Activated naive CD4-positive, alpha-beta T cell treated with anti-CD3 and anti-CD28 coated beads for 36 hours (primary cell): ENCODE results near the gene CPT1B. TPM values are rescaled to one million over a fixed set of nuclear protein-coding genes. Genes with fewer than 3 reads are reported as not detected.

Source experiments
- CTCF ChIA-PET: fragments of 350-600 bp; sonication (Branson Sonifier 250); formaldehyde crosslinking; loops from one replicate; lab custom pipeline; 2021; ENCODE audit warnings: antibody characterized with exemption; lab: Charles Lee
- DNase-seq: peaks from one replicate; pipeline ENCODE4 v3.0.0-alpha.2; 2020
- H3K27ac Mint-ChIP-seq: one replicate; pipeline ENCODE4 v1.8.0; 2021; ENCODE audit warnings: mild to moderate bottlenecking, mixed read lengths
- H3K27me3 Mint-ChIP-seq: one replicate; pipeline ENCODE4 v1.8.0; 2021; ENCODE audit warnings: low read depth, mixed read lengths
- H3K36me3 Mint-ChIP-seq: one replicate; pipeline ENCODE4 v1.8.0; 2021; ENCODE audit warnings: low read depth, mixed read lengths
- H3K4me1 Mint-ChIP-seq: one replicate; pipeline ENCODE4 v1.8.0; 2021; ENCODE audit warnings: low read depth, mixed read lengths
- H3K4me3 Mint-ChIP-seq: one replicate; pipeline ENCODE4 v1.8.0; 2021; ENCODE audit warnings: mild to moderate bottlenecking, moderate library complexity, mixed read lengths
- H3K9me3 Mint-ChIP-seq: one replicate; pipeline ENCODE4 v1.8.0; 2021; ENCODE audit warnings: mixed read lengths
- intact Hi-C: fragments of 100-400 bp; cut with micrococcal nuclease; formaldehyde crosslinking; loops from one replicate; pipeline ENCODE4 v1.15.1; 2023
- total RNA-seq, 2 experiments: library from RNA; stranded (reverse); gene quantifications; one replicate each; pipeline ENCODE4 v1.2.3, GENCODE V29; 2021

CPT1B gene
- total RNA-seq, 2 experiments from 2014 or later, result 37.3 to 43.7 TPM

- CTCF ChIA-PET, result interaction anchor here (1.0 kb wide), 1 partner anchor 74 kb away, joined by 4 read pairs; the partner anchor contains the start of gene SCO2
- Mint-ChIP-seq H3K4me3 (peak overlapping the region; percentile 40), H3K36me3 (no peaks in the 10 kb centered on the region), H3K4me1 (peaks cover 7% of the 10 kb centered on the region), H3K27ac (no peak overlapping the region), H3K27me3 (peaks cover 27% of the 10 kb centered on the region), H3K9me3 (no peaks in the 10 kb centered on the region)
- DNase-seq, result peak; percentile 73
- intact Hi-C loops, result no loop called here
These were observed 21.7 kb upstream of the CPT1B start for GRCh38 chr22:50599816-50600455.

GRCh38 chr22:50597097-50597496 lies 18.9 kb upstream of the CPT1B start:
- H3K27ac Mint-ChIP-seq, result no peak overlapping the region
- no peak for DNase-seq
- no peaks in the 10 kb centered on the region for H3K9me3 Mint-ChIP-seq
- CTCF ChIA-PET, result no interaction called here
- intact Hi-C loops, result no loop called here
- H3K36me3 Mint-ChIP-seq, result peaks cover 2% of the 10 kb centered on the region
- H3K4me3 Mint-ChIP-seq, result no peak overlapping the region
- peaks cover 7% of the 10 kb centered on the region for H3K4me1 Mint-ChIP-seq
- H3K27me3 Mint-ChIP-seq, result peaks cover 12% of the 10 kb centered on the region

GRCh38 chr22:50595189-50595588 lies 17.0 kb upstream of the CPT1B start:
- DNase-seq, result no peak
- H3K9me3 Mint-ChIP-seq, result no peaks in the 10 kb centered on the region
- peaks cover 3% of the 10 kb centered on the region for H3K36me3 Mint-ChIP-seq
- H3K4me3 Mint-ChIP-seq, result no peak overlapping the region
- CTCF ChIA-PET, result no interaction called here
- intact Hi-C loops, result no loop called here
- peaks cover 4% of the 10 kb centered on the region for H3K4me1 Mint-ChIP-seq
- no peak overlapping the region for H3K27ac Mint-ChIP-seq
- peaks cover 5% of the 10 kb centered on the region for H3K27me3 Mint-ChIP-seq

GRCh38 chr22:50587407-50587806 lies 9.2 kb upstream of the CPT1B start:
- intact Hi-C loops, result no loop called here
- CTCF ChIA-PET, result interaction anchor here (0.8 kb wide), 1 partner anchor 12 kb away, joined by 4 read pairs; no protein-coding TSS in a partner anchor
- Mint-ChIP-seq H3K27me3 (no peaks in the 10 kb centered on the region), H3K4me3 (no peak overlapping the region), H3K36me3 (peaks cover 4% of the 10 kb centered on the region), H3K9me3 (no peaks in the 10 kb centered on the region), H3K4me1 (peaks cover 7% of the 10 kb centered on the region), H3K27ac (no peak overlapping the region)
- no peak for DNase-seq

GRCh38 chr22:50586416-50586815 lies 8.2 kb upstream of the CPT1B start:
- intact Hi-C loops, result no loop called here
- no peak overlapping the region for H3K4me3 Mint-ChIP-seq
- H3K9me3 Mint-ChIP-seq, result no peaks in the 10 kb centered on the region
- peaks cover 2% of the 10 kb centered on the region for H3K36me3 Mint-ChIP-seq
- H3K27ac Mint-ChIP-seq, result no peak overlapping the region
- peaks cover 13% of the 10 kb centered on the region for H3K4me1 Mint-ChIP-seq
- CTCF ChIA-PET, result interaction anchor here (0.7 to 0.8 kb wide), 2 partner anchors 11 to 34 kb away, joined by 4 read pairs; no protein-coding TSS in a partner anchor
- no peak for DNase-seq
- no peaks in the 10 kb centered on the region for H3K27me3 Mint-ChIP-seq

- Mint-ChIP-seq H3K9me3 (no peaks in the 10 kb centered on the region), H3K4me3 (no peak overlapping the region), H3K4me1 (peaks cover 18% of the 10 kb centered on the region), H3K36me3 (peaks cover 8% of the 10 kb centered on the region), H3K27ac (no peak overlapping the region), H3K27me3 (no peaks in the 10 kb centered on the region)
- intact Hi-C loops, result no loop called here
- DNase-seq, result no peak
- CTCF ChIA-PET, result no interaction called here
These were observed 7.6 kb upstream of the CPT1B start for GRCh38 chr22:50585781-50586180.

GRCh38 chr22:50585238-50585637 lies 7.0 kb upstream of the CPT1B start:
- CTCF ChIA-PET, result interaction anchor here (0.6 to 1.2 kb wide), 3 partner anchors 19 to 35 kb away, joined by 3 to 4 read pairs (median 4); partner anchors contain the start of gene SYCE3
- DNase-seq, result no peak
- no peak overlapping the region for H3K4me3 Mint-ChIP-seq
- no peak overlapping the region for H3K27ac Mint-ChIP-seq
- H3K4me1 Mint-ChIP-seq, result peaks cover 21% of the 10 kb centered on the region
- H3K36me3 Mint-ChIP-seq, result peaks cover 11% of the 10 kb centered on the region
- H3K27me3 Mint-ChIP-seq, result no peaks in the 10 kb centered on the region
- no peaks in the 10 kb centered on the region for H3K9me3 Mint-ChIP-seq
- intact Hi-C loops, result no loop called here

GRCh38 chr22:50584106-50585096 lies 6.2 kb upstream of the CPT1B start:
- intact Hi-C loops, result no loop called here
- CTCF ChIA-PET, result interaction anchor here (0.6 to 1.2 kb wide), 4 partner anchors 18 to 36 kb away, joined by 3 to 4 read pairs (median 4); partner anchors contain the start of gene SYCE3
- peak overlapping the region; percentile 91 for H3K4me3 Mint-ChIP-seq
- H3K9me3 Mint-ChIP-seq, result no peaks in the 10 kb centered on the region
- DNase-seq, result no peak
- no peak overlapping the region for H3K27ac Mint-ChIP-seq
- peaks cover 17% of the 10 kb centered on the region for H3K36me3 Mint-ChIP-seq
- H3K27me3 Mint-ChIP-seq, result no peaks in the 10 kb centered on the region
- peaks cover 28% of the 10 kb centered on the region for H3K4me1 Mint-ChIP-seq

- H3K9me3 Mint-ChIP-seq, result no peaks in the 10 kb centered on the region
- H3K4me3 Mint-ChIP-seq, result peak overlapping the region; percentile 91
- H3K4me1 Mint-ChIP-seq, result peaks cover 30% of the 10 kb centered on the region
- CTCF ChIA-PET, result interaction anchor here (0.8 to 2.6 kb wide), 2 partner anchors 26 to 58 kb away, joined by 3 to 9 read pairs; partner anchors contain the start of gene SCO2
- no peaks in the 10 kb centered on the region for H3K27me3 Mint-ChIP-seq
- DNase-seq, result no peak
- peak overlapping the region; percentile 62 for H3K27ac Mint-ChIP-seq
- peaks cover 20% of the 10 kb centered on the region for H3K36me3 Mint-ChIP-seq
- intact Hi-C loops, result loop anchor here (1.0 to 2.0 kb wide), 2 partner anchors 57 to 108 kb away; no protein-coding TSS in a partner anchor
These were observed 5.2 kb upstream of the CPT1B start for GRCh38 chr22:50583294-50583861.

GRCh38 chr22:50582493-50583293 lies 4.5 kb upstream of the CPT1B start, which contains the start of gene CHKB:
TSS of gene CHKB (minus strand) at chr22:50582849. CDS start at chr22:50582781, 68 bp downstream.
- Mint-ChIP-seq H3K4me1 (peaks cover 31% of the 10 kb centered on the region), H3K27ac (peak within 1 kb of the TSS; percentile 82), H3K9me3 (no peaks in the 10 kb centered on the region), H3K36me3 (peaks cover 20% of the 10 kb centered on the region), H3K27me3 (no peaks in the 10 kb centered on the region), H3K4me3 (peak within 1 kb of the TSS; percentile 91)
- intact Hi-C loops, result loop anchor here (1.0 to 2.0 kb wide), 7 partner anchors 20 to 109 kb away; partner anchors contain the start of genes NCAPH2 and SYCE3
- CTCF ChIA-PET, result interaction anchor here (1.0 to 2.6 kb wide), 3 partner anchors 38 to 86 kb away, joined by 3 to 9 read pairs (median 8); partner anchors contain the start of gene SCO2
- peak; percentile 99 for DNase-seq

- peak; percentile 50 for DNase-seq
- H3K27me3 Mint-ChIP-seq, result no peaks in the 10 kb centered on the region
- H3K4me3 Mint-ChIP-seq, result peak overlapping the region; percentile 91
These were observed 3.8 kb upstream of the CPT1B start for GRCh38 chr22:50581950-50582492.

More at GRCh38 chr22:50581950-50582492, 3.8 kb upstream of the CPT1B start:
- CTCF ChIA-PET, result interaction anchor here (0.9 to 2.6 kb wide), 4 partner anchors 34 to 85 kb away, joined by 3 to 9 read pairs (median 6); partner anchors contain the start of gene SCO2
- H3K27ac Mint-ChIP-seq, result peak overlapping the region; percentile 82
- H3K9me3 Mint-ChIP-seq, result no peaks in the 10 kb centered on the region
- H3K4me1 Mint-ChIP-seq, result peaks cover 35% of the 10 kb centered on the region
- intact Hi-C loops, result loop anchor here (1.0 to 2.0 kb wide), 6 partner anchors 20 to 74 kb away; partner anchors contain the start of genes NCAPH2 and SYCE3
- H3K36me3 Mint-ChIP-seq, result peaks cover 23% of the 10 kb centered on the region
